T-helper 17 cell (primary cell): ENCODE measurements around the gene PIH1D2. TPM values are rescaled to one million over a fixed set of nuclear protein-coding genes. Genes with fewer than 3 reads are reported as not detected.

Experiments used
- total RNA-seq, 4 donors: library from RNA in 2 of 4; stranded (reverse) in 2 of 4; gene quantifications; one replicate each; pipeline ENCODE4 v1.2.3 and lab custom pipeline; 2022 to 2026

Gene PIH1D2
- total RNA-seq, 2 donors from 2014 or later: 0.23 TPM; not detected in 1

Other genes with a start within 250 kb of the PIH1D2 start
- gene ALG9, start 202.4 kb downstream of the PIH1D2 start, total RNA-seq: 10 to 100 TPM; 22.7 to 33.9 TPM
- gene FDXACB1, start 194.9 kb downstream of the PIH1D2 start, total RNA-seq: 1 to 10 TPM; 2.5 to 3.1 TPM
- 10 to 100 TPM; 19.0 to 23.8 TPM for gene CFAP68, start 194.5 kb downstream of the PIH1D2 start, total RNA-seq
- not detected for gene CRYAB, start 162.2 kb downstream of the PIH1D2 start, total RNA-seq
- gene HSPB2, start 161.3 kb downstream of the PIH1D2 start, total RNA-seq: not detected
- gene C11orf52, start 155.1 kb downstream of the PIH1D2 start, total RNA-seq: not detected
- under 1 TPM; 0.42 to 0.96 TPM for gene DIXDC1, start 136.7 kb downstream of the PIH1D2 start, total RNA-seq
- gene DLAT, start 48.6 kb downstream of the PIH1D2 start, total RNA-seq: 10 to 100 TPM; 13.8 to 16.1 TPM
- 10 to 100 TPM in 1 of 2 donors, 1 to 10 TPM in 1; 9.8 to 12.8 TPM for gene NKAPD1, start 282 bp upstream of the PIH1D2 start, total RNA-seq
- 10 to 100 TPM; 12.0 to 16.0 TPM for gene TIMM8B, start 12.7 kb upstream of the PIH1D2 start, total RNA-seq
- 10 to 100 TPM; 37.7 to 40.8 TPM for gene SDHD, start 12.9 kb upstream of the PIH1D2 start, total RNA-seq
- under 1 TPM; 0.57 to 0.94 TPM for gene IL18, start 90.1 kb upstream of the PIH1D2 start, total RNA-seq
- gene TEX12, start 93.4 kb upstream of the PIH1D2 start, total RNA-seq: under 1 TPM; 0.32 to 0.52 TPM
- 1 to 10 TPM; 2.5 to 2.7 TPM for gene BCO2, start 101.5 kb upstream of the PIH1D2 start, total RNA-seq
- gene PTS, start 152.4 kb upstream of the PIH1D2 start, total RNA-seq: 10 to 100 TPM; 66.7 to 69.6 TPM
- gene PLET1, start 186.8 kb upstream of the PIH1D2 start, total RNA-seq: not detected